Peyer's patch (tissue), 4 donors: Measurements from ENCODE around the gene CDKN3.

Experiments used
- POLR2A ChIP-seq, 2 donors: fragments of 450-650 bp; IDR thresholded peaks; one replicate each; pipeline ENCODE4 v1.5.1; 2017; ENCODE audit warnings: antibody characterized with exemption in 2 of 2, mild to moderate bottlenecking in 2 of 2, moderate library complexity in 2 of 2
- TF ChIP-seq, protein P1 (sequence below), 6 experiments: fragments of 450-650 bp in 4 of 6; fragments of 200-600 bp in 2 of 6; sonication (generic) in 1 of 6; IDR thresholded peaks; one replicate each; pipeline ENCODE4 v1.5.1; 2017 to 2019; ENCODE audit warnings: antibody characterized with exemption in 6 of 6, mild to moderate bottlenecking in 3 of 6, moderate library complexity in 1 of 6

DNA sequence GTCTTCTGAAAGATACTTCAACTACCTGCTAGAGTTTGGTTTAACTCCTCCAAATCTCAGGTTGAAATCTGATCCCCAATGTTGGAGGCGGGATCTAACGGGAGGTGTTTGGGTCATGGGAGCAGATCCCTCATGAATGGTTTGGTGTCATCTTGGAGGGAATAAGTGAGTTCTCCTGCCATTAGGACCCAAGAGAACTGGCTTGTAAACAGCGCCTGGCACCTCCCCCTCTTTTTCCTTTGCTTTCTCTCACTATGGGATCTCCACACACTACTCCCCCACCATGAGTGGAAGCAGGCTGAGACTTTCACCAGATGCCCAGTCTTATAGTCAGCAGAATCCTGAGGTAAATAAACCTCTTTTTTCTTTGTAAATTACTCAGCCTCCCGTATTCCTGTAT lies 41.9 kb downstream of the CDKN3 start:
- TF ChIP-seq, protein P1, sequence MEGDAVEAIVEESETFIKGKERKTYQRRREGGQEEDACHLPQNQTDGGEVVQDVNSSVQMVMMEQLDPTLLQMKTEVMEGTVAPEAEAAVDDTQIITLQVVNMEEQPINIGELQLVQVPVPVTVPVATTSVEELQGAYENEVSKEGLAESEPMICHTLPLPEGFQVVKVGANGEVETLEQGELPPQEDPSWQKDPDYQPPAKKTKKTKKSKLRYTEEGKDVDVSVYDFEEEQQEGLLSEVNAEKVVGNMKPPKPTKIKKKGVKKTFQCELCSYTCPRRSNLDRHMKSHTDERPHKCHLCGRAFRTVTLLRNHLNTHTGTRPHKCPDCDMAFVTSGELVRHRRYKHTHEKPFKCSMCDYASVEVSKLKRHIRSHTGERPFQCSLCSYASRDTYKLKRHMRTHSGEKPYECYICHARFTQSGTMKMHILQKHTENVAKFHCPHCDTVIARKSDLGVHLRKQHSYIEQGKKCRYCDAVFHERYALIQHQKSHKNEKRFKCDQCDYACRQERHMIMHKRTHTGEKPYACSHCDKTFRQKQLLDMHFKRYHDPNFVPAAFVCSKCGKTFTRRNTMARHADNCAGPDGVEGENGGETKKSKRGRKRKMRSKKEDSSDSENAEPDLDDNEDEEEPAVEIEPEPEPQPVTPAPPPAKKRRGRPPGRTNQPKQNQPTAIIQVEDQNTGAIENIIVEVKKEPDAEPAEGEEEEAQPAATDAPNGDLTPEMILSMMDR (IDR thresholded peaks at IDR 0.05) = no peak
- TF ChIP-seq POLR2A (IDR thresholded peaks at IDR 0.05) = no peak
